ENCODE measurements around the gene RPL39. TPM values are rescaled to one million over a fixed set of nuclear protein-coding genes. Genes with fewer than 3 reads are reported as not detected.
A peak's percentile ranks its signal among the peaks of the same experiment; 100 is the strongest.
"Not testable (repeated sequence)": the region's sequence is repeated elsewhere in the genome, so short reads cannot be mapped to it uniquely, and the experiment has no call there.

The RPL39 gene
- total RNA-seq, 2 experiments from 2014 or later, result 1,775 to 1,899 TPM

DNA sequence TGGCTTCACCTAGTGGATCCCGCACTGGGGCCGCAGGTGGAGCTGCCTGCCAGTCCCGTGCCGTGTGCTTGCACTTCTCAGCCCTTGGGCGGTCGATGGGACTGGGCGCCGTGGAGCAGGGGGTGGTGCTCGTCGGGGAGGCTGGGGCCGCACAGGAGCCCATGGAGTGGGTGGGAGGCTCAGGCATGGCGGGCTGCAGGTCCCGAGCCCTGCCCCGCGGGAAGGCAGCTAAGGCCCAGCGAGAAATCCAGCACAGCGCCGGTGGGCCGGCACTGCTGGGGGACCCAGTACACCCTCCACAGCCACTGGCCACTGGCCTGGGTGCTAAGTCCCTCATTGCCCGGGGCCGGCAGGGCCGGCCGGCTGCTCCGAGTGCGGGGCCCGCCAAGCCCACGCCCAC lies 40.7 kb downstream of the RPL39 start:
- ATAC-seq; H3K9me3 Mint-ChIP-seq (ENCODE audit: insufficient read depth); CTCF ChIA-PET; H3K4me3 Mint-ChIP-seq; POLR2A ChIA-PET; H3K27ac Mint-ChIP-seq; H3K27me3 Mint-ChIP-seq (ENCODE audit: low read depth); DNase-seq; H3K36me3 Mint-ChIP-seq (ENCODE audit: low read depth): not testable (repeated sequence)
- peaks cover 32% of the 10 kb centered on the region for H3K4me1 Mint-ChIP-seq (ENCODE audit: low read depth)

DNA sequence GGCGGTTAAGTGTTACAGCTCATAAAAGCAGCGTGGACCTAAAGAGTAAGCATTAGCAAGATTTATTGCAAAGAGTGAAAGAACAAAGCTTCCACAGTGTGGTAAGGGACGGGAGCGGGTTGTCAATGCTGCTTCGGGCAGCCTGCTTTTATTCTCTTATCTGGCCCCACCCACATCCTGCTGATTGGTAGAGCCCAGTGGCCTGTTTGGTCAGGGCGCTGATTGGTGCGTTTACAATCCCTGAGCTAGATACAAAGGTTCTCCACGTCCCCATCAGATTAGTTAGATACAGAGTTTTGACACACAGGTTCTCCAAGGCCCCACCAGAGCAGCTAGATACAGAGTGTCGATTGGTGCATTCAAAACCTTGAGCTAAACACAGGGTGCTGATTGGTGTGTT lies 41.3 kb downstream of the RPL39 start:
- H3K4me3 Mint-ChIP-seq; DNase-seq; H3K27me3 Mint-ChIP-seq (ENCODE audit: low read depth); H3K9me3 Mint-ChIP-seq (ENCODE audit: insufficient read depth); H3K36me3 Mint-ChIP-seq (ENCODE audit: low read depth); ATAC-seq: not testable (repeated sequence)
- CTCF ChIA-PET, result interaction anchor here (1.2 kb wide), 2 partner anchors 20 to 34 kb away, joined by 4 to 5 read pairs; no protein-coding TSS in a partner anchor
- peak overlapping the region; percentile 43 for H3K27ac Mint-ChIP-seq
- POLR2A ChIA-PET, result interaction anchor here (0.6 kb wide), 1 partner anchor 57 kb away, joined by 4 read pairs; no protein-coding TSS in a partner anchor
- peaks cover 26% of the 10 kb centered on the region for H3K4me1 Mint-ChIP-seq (ENCODE audit: low read depth)

DNA sequence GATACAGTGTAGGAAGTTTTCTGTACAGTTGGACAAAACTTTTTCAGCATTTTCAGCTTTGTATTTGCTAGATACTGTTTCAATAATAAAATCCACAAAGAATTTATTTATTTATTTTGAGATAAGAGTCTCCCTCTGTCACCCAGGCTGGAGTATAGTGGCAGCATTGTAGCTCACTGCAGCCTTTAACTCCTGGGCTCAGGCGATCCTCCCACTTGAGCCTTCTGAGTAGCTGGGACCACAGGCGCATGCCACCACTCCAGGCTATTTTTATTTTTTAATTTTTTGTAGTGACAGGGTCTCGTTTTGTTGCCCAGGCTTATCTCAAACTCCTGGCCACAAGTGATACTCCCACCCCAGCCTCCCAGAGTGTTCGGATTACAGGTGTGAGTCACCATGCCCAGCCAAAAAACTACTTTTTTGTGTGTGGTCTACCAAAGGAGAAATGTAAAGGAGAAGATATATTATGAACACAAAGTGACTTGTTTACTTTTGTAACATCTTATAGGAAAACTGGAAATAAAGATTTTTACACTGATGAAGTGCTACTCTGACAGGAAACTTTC lies 46.1 kb downstream of the RPL39 start:
- ATAC-seq (no peak), DNase-seq (no peak)
- H3K27ac Mint-ChIP-seq, result no peak overlapping the region
- no peaks in the 10 kb centered on the region for H3K36me3 Mint-ChIP-seq (ENCODE audit: low read depth)
- POLR2A ChIA-PET, result interaction anchor here (0.6 kb wide), 1 partner anchor 140 kb away, joined by 5 read pairs; no protein-coding TSS in a partner anchor
- H3K27me3 Mint-ChIP-seq (ENCODE audit: low read depth), result no peaks in the 10 kb centered on the region
- CTCF ChIA-PET, result interaction anchor here (0.8 to 2.5 kb wide), 5 partner anchors 8 to 229 kb away, joined by 3 to 11 read pairs (median 7); no protein-coding TSS in a partner anchor
- H3K4me1 Mint-ChIP-seq (ENCODE audit: low read depth), result peaks cover 5% of the 10 kb centered on the region
- H3K4me3 Mint-ChIP-seq, result no peak overlapping the region
- H3K9me3 Mint-ChIP-seq (ENCODE audit: insufficient read depth), result no peaks in the 10 kb centered on the region

DNA sequence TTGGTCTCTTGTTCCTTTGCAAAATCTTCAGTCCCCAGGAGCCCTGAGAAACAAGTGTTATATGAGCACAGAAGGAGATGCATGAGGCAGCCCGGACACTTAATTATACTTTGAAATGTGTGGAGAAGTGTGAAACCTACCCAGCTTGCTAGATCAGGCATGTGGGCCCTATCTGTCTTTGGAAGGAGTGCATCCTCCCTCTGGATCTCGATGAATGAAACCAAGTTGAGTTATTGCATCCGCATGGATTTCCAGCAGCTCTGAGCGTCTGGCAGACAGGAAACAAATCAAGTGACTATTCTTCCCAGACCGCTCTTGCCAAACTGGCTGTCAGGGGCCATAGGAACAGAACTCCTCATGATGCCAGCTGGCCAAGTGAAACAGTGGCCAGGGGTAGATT lies 52.7 kb downstream of the RPL39 start:
- Mint-ChIP-seq H3K9me3 (ENCODE audit: insufficient read depth) (no peaks in the 10 kb centered on the region), H3K27me3 (ENCODE audit: low read depth) (no peaks in the 10 kb centered on the region), H3K4me3 (no peak overlapping the region), H3K27ac (no peak overlapping the region), H3K4me1 (ENCODE audit: low read depth) (no peaks in the 10 kb centered on the region), H3K36me3 (ENCODE audit: low read depth) (no peaks in the 10 kb centered on the region)
- CTCF ChIA-PET, result interaction anchor here (0.8 to 1.0 kb wide), 2 partner anchors 9 to 11 kb away, joined by 3 to 4 read pairs; no protein-coding TSS in a partner anchor
- POLR2A ChIA-PET, result no interaction called here
- DNase-seq (no peak), ATAC-seq (no peak)

Other genes starting within 250 kb of the RPL39 start
- gene STEEP1, start 226.2 kb downstream of the RPL39 start, total RNA-seq, result 10 to 100 TPM; 20.2 to 20.5 TPM
- 10 to 100 TPM; 91.8 to 93.9 TPM for gene UBE2A, start 217.1 kb downstream of the RPL39 start, total RNA-seq
- 10 to 100 TPM; 16.3 to 18.4 TPM for gene NKRF, start 185.2 kb downstream of the RPL39 start, total RNA-seq
- gene SEPTIN6, start 98.5 kb downstream of the RPL39 start, total RNA-seq, result 100 to 1,000 TPM; 303 to 312 TPM
- 1 to 10 TPM in 1 of 2 experiments, under 1 TPM in 1; 0.92 to 1.4 TPM for gene SOWAHD, start 33.0 kb downstream of the RPL39 start, total RNA-seq
- gene UPF3B, start 61.3 kb upstream of the RPL39 start, total RNA-seq, result 10 to 100 TPM; 10.3 to 10.9 TPM
- 10 to 100 TPM; 29.1 to 29.5 TPM for gene RNF113A, start 80.1 kb upstream of the RPL39 start, total RNA-seq
- gene NDUFA1, start 80.2 kb upstream of the RPL39 start, total RNA-seq, result 100 to 1,000 TPM; 110 to 111 TPM
- gene AKAP14, start 104.3 kb upstream of the RPL39 start, total RNA-seq, result not detected
- 1 to 10 TPM; 6.5 to 7.6 TPM for gene NKAP, start 152.1 kb upstream of the RPL39 start, total RNA-seq